Stimulated activated CD8-positive, alpha-beta memory T cell treated with anti-CD3 and anti-CD28 coated beads, Interleukin-12 subunit alpha, Interleukin-12 subunit beta, amount 100 ng/mL, for 1 hour (primary cell): ENCODE results near the gene SCAPER.

Source experiments
- DNase-seq: peaks from one replicate; pipeline ENCODE4 v3.0.0-alpha.2; 2020; ENCODE audit warnings: low read depth

SCAPER gene, protein sequence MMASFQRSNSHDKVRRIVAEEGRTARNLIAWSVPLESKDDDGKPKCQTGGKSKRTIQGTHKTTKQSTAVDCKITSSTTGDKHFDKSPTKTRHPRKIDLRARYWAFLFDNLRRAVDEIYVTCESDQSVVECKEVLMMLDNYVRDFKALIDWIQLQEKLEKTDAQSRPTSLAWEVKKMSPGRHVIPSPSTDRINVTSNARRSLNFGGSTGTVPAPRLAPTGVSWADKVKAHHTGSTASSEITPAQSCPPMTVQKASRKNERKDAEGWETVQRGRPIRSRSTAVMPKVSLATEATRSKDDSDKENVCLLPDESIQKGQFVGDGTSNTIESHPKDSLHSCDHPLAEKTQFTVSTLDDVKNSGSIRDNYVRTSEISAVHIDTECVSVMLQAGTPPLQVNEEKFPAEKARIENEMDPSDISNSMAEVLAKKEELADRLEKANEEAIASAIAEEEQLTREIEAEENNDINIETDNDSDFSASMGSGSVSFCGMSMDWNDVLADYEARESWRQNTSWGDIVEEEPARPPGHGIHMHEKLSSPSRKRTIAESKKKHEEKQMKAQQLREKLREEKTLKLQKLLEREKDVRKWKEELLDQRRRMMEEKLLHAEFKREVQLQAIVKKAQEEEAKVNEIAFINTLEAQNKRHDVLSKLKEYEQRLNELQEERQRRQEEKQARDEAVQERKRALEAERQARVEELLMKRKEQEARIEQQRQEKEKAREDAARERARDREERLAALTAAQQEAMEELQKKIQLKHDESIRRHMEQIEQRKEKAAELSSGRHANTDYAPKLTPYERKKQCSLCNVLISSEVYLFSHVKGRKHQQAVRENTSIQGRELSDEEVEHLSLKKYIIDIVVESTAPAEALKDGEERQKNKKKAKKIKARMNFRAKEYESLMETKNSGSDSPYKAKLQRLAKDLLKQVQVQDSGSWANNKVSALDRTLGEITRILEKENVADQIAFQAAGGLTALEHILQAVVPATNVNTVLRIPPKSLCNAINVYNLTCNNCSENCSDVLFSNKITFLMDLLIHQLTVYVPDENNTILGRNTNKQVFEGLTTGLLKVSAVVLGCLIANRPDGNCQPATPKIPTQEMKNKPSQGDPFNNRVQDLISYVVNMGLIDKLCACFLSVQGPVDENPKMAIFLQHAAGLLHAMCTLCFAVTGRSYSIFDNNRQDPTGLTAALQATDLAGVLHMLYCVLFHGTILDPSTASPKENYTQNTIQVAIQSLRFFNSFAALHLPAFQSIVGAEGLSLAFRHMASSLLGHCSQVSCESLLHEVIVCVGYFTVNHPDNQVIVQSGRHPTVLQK (N-terminal part only)

DNA sequence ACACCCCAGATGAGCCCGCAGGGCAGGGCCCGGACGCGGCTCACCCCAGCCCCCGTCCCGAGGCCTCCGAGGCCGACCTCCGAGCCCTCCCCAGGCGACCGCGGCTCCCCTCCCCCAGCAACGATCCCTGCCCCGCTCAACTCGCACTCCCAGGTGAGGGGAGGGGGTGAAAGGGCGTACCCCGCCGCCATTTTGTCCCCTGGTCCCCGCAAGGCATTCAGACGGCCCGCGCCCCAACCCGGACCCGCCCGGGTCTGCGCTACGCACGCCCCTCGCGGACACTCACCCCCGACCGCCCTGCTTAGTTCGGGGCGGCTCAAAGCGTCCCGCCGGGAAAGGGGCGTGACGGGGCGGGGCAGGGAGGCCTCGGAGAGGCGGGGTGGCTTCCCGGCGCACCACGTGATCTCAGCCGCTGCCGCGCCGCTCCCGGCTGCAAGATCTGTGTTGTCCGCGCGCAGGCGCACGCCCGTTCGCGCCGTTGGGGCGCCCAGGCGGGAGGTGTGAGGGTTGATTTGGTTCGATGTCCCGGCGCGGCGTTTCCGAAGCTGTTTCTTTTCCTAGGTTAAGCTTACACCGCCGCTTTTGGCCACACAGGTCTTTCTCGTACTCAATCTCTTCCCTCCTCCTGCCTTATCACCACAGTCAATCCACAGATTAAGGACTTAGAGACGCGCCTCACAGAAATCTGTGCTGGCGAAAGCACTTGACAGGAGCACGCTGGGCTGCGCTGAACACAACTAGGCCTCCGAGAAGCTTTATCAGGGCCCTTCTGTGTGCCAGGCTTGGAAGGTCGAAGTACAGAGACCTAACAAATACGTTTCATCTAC lies at the start of gene SCAPER:
Gene SCAPER (minus strand): TSS at position 328 of the 827 bp plus-strand sequence. CDS start 21,523 bp downstream, outside the sequence.
- DNase-seq, result peak; percentile 88

GRCh38 chr15:76954744-76955143 lies 49.6 kb upstream of the SCAPER start:
- no peak for DNase-seq

- DNase-seq, result no peak
Measured at GRCh38 chr15:76953913-76954312, 48.8 kb upstream of the SCAPER start.

GRCh38 chr15:76951220-76951619 lies 46.1 kb upstream of the SCAPER start:
- no peak for DNase-seq

DNA sequence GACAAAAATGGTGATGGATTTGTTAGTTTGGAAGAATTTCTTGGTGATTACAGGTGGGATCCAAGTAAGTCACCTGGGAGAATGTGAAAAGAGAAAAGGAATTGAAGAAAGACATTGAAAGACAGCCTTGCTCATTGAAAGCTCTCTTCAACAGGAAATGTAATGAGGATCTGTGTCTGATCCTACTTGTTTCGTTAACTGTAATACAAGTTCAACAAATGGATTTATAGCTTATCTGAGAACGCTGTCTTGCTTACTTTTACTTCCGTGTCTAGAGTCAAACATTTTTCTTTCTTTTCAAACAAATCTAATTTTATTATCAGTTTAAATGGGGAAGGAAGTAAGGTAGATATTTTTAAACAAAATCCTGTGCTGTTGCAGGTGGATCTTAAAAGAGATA lies 42.3 kb upstream of the SCAPER start:
- DNase-seq, result no peak

DNA sequence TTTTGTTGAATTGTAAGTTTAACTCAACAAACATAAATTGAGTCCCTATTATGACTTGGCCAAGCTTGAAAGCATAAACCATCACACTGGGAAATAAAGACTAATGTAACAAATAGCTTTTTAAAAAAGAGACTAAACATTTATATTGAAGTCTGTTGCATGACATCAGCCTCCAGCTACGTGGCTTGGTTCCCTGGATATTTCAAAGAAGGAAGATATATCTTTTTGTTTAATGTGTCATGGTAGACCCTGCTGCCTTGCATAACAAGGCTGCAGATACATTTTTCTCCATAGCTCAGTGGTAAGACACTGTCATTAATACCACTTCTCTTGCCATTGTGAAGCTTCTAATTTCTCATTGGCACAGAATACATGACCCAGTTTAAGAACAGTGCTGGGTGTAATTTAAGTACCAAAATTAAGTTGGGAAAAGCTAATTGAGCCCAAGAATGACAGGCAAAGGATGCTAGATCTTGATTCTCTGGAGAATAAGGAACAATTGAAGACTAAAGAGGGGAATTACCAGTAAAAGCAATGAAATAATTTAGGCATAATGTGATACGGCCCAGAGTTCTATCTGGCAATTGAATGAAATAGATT lies 40.5 kb upstream of the SCAPER start:
- no peak for DNase-seq

GRCh38 chr15:76942331-76942730 lies 37.2 kb upstream of the SCAPER start:
- DNase-seq, result no peak

DNA sequence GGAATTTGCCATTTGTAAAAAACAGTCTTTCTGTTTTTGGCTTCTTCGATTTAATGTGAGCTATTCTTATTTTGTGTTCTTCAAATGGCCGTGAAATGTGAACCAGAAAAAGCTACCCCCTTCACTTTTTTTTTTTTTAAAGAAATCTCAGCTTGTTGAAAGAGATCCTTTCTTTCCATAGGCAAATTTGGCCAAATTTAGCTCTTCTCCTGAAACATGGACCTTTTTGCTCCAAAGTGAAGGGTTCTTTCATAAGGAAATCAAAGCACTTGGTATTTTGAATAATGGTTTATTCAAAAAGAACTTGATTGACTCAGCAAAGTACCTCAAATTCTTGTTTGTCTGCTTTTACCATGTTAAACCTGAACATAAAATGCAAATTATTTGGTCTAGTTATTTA lies 36.5 kb upstream of the SCAPER start:
- DNase-seq, result no peak

DNA sequence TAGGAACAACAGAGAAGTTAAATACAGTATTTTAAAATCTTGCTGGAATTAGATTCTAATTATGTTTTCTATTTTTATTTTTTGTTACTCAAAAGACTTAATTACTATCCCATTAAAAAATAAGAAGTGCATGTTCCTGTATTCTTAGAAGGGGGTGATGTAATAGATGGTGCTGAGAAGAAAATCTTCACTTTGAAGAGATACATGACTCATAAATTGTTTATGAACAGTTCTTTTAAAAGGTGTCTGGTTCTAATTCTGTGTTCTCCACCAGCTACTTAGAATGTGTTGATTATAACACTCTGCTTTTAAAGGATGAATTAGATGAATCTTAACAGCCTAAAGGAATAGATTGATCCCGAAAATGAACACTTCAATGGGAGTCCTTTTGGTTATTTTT lies 34.6 kb upstream of the SCAPER start:
- DNase-seq, result no peak

GRCh38 chr15:76938752-76939151 lies 33.6 kb upstream of the SCAPER start:
- DNase-seq, result no peak

- no peak for DNase-seq
Measured at GRCh38 chr15:76936671-76937070, 31.5 kb upstream of the SCAPER start.

DNA sequence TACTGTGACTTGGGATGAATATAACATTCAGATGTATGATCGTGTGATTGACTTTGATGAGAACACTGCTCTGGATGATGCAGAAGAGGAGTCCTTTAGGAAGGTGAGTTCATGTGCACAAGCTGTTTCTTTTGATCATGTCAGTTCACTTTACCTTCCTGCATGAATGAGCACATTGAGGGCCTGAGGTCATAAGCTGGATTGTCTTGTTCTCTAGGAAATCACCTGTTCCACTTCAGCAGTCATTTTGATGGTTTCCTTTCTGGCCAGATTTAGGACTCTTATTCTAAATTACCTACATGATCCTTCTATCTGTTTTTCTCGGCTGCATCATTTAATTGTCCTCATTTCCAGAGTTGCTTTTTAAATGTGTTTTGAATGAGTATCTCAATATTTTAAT lies 30.5 kb upstream of the SCAPER start:
- no peak for DNase-seq

GRCh38 chr15:76932135-76932966 lies 27.2 kb upstream of the SCAPER start:
- DNase-seq, result no peak

DNA sequence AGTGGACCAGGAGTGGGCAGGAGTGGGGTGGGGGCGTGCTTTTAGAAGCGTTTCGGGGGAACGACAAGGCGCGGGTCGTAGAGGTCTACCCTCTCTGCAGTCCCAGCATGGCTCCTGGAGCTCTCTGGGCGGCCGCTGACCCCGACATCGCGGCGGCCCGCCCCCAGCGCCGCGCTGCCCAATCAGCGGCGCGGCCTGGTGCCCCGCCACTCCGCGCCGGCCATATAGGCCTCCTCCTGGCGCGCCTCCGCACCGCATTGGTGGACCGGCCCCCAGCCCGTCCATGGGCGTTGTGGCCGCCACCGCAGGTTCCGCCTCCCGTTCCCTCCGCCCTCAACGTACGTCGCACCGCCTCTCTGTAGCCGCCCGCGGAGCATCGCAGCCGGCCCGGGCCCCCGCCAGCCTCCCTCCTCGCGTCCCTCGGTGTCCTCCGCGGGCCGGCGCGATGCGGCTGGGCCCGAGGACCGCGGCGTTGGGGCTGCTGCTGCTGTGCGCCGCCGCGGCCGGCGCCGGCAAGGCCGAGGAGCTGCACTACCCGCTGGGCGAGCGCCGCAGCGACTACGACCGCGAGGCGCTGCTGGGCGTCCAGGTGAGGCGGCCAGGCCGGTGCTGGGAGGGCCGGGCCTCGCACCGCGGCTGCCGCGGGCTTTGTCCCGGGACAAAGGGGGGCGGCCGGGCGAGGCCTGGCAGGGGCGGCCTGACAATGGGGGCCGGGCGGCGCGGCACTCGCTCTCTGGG lies 26.4 kb upstream of the SCAPER start, which contains the start of gene RCN2:
Gene RCN2 (plus strand): TSS at position 353 of the 738 bp plus-strand sequence. CDS start 93 bp downstream, at position 446.
- DNase-seq, result peak; percentile 85

DNA sequence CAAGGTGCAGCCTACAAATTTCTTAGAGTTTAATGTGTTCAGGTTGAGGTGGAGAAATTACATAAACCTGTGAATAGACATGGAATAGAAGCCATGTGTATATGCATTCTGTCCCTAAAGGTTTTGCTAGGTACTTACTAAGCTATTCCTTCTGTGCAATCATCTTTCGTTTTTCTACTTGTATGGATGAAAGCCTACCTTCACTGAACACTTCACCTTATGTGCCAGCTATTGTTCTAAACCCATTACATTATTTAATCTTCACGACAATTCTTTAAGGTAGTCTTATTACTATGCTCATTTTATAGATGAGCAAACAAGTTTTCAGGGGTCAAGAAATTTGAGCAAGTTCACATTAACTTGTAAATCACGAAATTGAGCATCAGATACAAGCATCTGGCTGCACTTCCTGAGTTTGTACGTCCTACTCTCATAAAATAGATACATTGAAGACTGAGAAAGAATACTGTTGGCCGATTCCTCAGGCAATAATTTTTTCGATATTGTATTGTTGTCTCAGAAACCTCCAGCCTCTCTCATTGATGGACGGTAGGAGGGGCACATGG lies 25.8 kb upstream of the SCAPER start:
- no peak for DNase-seq

GRCh38 chr15:76929011-76929760 lies 24.0 kb upstream of the SCAPER start:
- DNase-seq, result no peak

DNA sequence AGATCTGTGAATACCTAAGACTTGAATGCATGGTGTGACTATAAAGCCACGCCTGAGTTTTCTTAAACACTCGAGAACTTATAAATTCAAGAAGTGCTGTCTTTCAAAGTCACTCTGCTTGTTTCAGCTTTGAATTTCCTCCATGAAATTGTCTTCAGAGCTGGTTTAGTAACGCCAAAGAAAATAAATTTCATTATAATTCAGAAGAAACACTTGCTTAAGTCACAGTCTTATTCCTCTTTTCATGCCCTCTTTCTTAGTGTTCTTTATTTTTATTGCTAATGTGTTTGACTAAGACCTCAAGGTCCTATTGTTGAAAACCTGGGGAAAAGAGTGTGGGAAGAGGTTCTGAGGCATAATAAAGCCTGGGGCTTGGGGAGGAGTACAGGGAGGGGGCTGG lies 23.1 kb upstream of the SCAPER start:
- no peak for DNase-seq

- DNase-seq, result no peak
Measured at GRCh38 chr15:76916369-76916768, 11.2 kb upstream of the SCAPER start.
